Large intestine (tissue), 3 donors: Measurements from ENCODE around the gene ALOXE3. TPM values are rescaled to one million over a fixed set of nuclear protein-coding genes. Genes with fewer than 3 reads are reported as not detected.
"Not testable (repeated sequence)": the region's sequence is repeated elsewhere in the genome, so short reads cannot be mapped to it uniquely, and the experiment has no call there.

Source experiments
- DNase-seq, 2 donors: peaks; one replicate each; pipeline versions ENCODE4 v3.0.0 to v3.0.0-alpha.2; 2013
- H3K27ac ChIP-seq: one replicate; pipeline ENCODE4 v1.5.1; 2013; ENCODE audit warnings: low read length
- H3K27me3 ChIP-seq: 2 replicates; pipeline ENCODE4 v1.6.1; 2013; ENCODE audit warnings: low read length; ENCODE audit not compliant: control insufficient read depth, insufficient read depth
- H3K36me3 ChIP-seq: 2 replicates; pipeline ENCODE4 v1.6.1; 2013; ENCODE audit warnings: low read length; ENCODE audit not compliant: control insufficient read depth, insufficient read depth
- H3K4me1 ChIP-seq: one replicate; pipeline ENCODE4 v1.6.1; 2013; ENCODE audit warnings: low read length; ENCODE audit not compliant: control insufficient read depth, insufficient read depth
- H3K4me3 ChIP-seq: one replicate; pipeline ENCODE4 v1.5.1; 2013; ENCODE audit warnings: low read length
- H3K9me3 ChIP-seq: one replicate; pipeline ENCODE4 v1.6.1; 2013; ENCODE audit warnings: mild to moderate bottlenecking, low read depth, low read length, moderate library complexity; ENCODE audit not compliant: control insufficient read depth
- WGBS: methylation state at CpG from one replicate; pipeline ENCODE4 v1.1.5; 2013; ENCODE audit warnings: low lambda C conversion rate; ENCODE audit not compliant: insufficient coverage; 5-methylcytosine and 5-hydroxymethylcytosine counted together
- polyA plus RNA-seq: library from polyadenylated mRNA; unstranded; fragments of 120-200 nt; gene quantifications from one replicate; pipeline ENCODE4 v1.2.1, GENCODE V29; 2013

Gene ALOXE3
- polyA plus RNA-seq, 1 donor: 0.01 TPM

DNA sequence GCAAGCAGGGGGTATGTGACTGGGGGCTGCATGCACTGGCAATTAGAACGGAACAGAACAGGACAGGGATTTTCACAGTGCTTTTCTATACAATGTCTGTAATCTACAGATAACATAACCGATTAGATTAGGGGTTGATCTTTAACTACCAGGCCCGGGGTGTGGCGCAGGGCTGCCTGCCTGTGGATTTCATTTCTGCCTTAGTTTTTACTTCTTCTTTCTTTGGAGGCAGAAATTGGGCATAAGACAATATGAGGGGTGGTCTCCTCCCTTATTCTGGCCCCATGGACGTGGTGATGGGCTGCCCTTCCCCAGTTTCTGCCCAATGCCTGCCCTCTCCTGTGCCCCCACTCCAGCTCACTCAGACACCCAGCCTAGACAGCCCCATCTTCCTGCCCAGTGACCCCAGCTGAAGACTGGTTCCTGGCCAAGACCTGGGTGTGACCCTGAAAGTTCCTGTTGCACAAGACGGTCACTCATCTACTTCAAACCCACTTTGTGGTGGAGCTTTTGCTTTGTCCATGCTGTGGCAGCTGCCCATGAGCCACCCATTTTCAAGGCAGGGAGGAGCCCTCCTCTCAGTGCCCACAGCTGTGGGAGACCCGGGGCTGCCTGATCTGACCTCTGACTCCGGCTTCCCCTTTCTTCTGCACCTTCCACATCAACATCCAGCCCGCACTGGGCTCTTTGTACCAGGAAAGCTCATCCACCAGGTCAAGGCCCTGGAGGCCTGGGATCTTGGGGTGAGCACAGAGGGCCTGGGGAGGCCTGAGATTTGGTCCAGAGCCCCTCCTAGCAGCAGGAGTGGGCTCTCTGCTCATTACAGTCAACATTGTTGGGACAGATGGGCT lies 49.4 kb downstream of the ALOXE3 start:
- peaks cover 34% of the 10 kb centered on the region for H3K4me1 ChIP-seq
- WGBS: 20% methylated on average over 1 of the region's 9 CpGs
- no peak for DNase-seq
- H3K9me3 ChIP-seq: peaks cover 6% of the 10 kb centered on the region
- H3K27me3 ChIP-seq: peaks cover 69% of the 10 kb centered on the region
- no peaks in the 10 kb centered on the region for H3K36me3 ChIP-seq
- no peak overlapping the region for H3K4me3 ChIP-seq
- peak overlapping the region; percentile 30 for H3K27ac ChIP-seq

DNA sequence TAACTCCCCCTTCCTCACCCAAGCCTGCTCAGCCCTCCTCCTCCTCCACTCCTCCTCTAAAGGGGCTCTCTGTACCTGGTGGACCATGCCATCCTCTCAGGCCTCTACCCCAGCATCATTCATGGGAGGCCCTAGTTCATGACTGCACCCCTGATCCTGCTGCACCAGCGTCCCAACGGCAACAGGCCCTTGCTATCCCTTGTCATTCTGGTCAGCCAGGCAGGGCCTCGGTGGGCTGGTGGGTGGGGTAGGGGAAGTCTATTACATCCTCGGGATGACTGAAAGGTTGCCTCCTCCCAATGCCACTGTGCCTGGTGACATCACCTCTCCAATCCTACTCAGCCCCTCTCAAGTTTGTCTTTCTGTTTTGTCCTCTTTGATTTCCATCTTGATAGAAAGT lies 50.5 kb downstream of the ALOXE3 start:
- no CpG with 5 or more reads among the region's 4 CpGs for WGBS
- H3K27ac ChIP-seq: no peak overlapping the region
- no peak for DNase-seq
- H3K4me3 ChIP-seq: no peak overlapping the region
- peaks cover 22% of the 10 kb centered on the region for H3K4me1 ChIP-seq
- H3K36me3 ChIP-seq: no peaks in the 10 kb centered on the region
- peaks cover 68% of the 10 kb centered on the region for H3K27me3 ChIP-seq
- H3K9me3 ChIP-seq: peaks cover 5% of the 10 kb centered on the region

DNA sequence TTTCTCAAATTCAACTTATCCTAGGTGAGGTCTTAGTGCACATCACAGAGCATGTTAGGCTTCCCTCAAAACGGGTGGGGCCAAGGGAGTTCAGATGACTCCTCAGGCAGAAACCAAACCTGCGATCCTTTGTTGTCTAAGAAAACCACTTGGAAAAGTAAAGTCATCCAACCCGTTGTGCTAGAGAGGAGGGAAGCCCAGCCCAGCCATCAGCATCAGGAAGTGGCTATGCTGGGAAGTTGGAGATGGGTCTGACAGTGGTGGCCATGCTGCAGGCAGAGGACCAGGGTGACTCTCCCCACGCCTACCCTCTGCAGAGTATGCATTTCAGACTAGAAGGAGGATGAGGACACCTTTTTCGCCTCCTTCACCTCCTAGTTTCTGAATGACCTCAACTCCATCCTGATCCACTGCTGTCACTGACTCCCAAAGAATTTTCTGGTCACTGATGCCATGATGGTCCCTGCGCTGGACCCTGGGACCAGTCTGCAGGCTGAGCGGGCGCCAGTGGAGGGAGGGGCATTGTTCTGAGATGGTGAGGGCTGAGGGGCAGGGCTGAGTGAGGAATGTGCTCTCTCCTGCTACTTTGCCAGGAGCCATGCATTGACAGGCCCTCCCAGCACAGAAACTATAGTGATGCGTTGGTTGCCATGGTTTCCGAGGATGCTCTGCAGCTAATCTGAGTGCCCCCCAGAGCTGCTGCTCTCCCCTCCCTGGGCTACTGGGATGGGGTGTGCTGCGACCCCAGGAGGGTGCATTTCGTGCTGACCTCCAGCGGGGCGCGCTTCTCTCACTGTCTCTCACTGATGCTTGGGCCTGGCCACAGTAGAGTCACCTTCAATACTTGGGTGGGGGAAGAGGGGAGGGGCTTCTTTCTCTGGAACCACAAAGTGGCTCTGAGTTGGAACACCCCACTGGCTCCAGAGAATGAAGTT lies 51.2 kb downstream of the ALOXE3 start:
- no peak overlapping the region for H3K4me3 ChIP-seq
- H3K9me3 ChIP-seq: no peaks in the 10 kb centered on the region
- H3K27me3 ChIP-seq: peaks cover 68% of the 10 kb centered on the region
- peaks cover 18% of the 10 kb centered on the region for H3K4me1 ChIP-seq
- no peak for DNase-seq
- H3K27ac ChIP-seq: no peak overlapping the region
- WGBS: no CpG with 5 or more reads among the region's 15 CpGs
- H3K36me3 ChIP-seq: no peaks in the 10 kb centered on the region

DNA sequence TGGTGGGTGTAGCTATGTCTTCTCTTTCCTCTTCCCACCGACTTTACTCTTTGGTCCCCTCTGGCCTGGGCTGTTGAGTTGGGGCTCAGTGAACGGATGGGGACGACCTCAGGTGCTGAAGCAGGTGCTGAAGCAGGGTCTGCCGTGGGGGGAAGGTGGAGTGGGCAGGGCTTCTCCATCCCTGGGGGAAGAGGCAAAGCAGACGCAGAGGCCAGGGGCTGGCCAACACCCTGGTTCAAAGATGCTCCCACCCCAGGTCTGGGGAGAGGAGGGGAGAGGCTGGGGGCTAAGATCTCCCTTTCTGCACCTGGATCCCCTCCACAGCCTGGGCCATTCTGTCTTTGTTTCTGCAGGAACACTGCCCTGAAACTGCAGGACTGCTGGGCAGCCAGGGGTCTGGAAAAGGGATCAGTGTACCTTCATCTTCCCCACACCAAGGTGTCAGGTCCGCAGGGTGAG lies 53.7 kb downstream of the ALOXE3 start:
- H3K4me3 ChIP-seq: no peak overlapping the region
- no peaks in the 10 kb centered on the region for H3K36me3 ChIP-seq
- H3K9me3 ChIP-seq: no peaks in the 10 kb centered on the region
- WGBS: no CpG with 5 or more reads among the region's 6 CpGs
- peaks cover 16% of the 10 kb centered on the region for H3K4me1 ChIP-seq
- H3K27me3 ChIP-seq: peaks cover 71% of the 10 kb centered on the region
- no peak for DNase-seq
- H3K27ac ChIP-seq: no peak overlapping the region

DNA sequence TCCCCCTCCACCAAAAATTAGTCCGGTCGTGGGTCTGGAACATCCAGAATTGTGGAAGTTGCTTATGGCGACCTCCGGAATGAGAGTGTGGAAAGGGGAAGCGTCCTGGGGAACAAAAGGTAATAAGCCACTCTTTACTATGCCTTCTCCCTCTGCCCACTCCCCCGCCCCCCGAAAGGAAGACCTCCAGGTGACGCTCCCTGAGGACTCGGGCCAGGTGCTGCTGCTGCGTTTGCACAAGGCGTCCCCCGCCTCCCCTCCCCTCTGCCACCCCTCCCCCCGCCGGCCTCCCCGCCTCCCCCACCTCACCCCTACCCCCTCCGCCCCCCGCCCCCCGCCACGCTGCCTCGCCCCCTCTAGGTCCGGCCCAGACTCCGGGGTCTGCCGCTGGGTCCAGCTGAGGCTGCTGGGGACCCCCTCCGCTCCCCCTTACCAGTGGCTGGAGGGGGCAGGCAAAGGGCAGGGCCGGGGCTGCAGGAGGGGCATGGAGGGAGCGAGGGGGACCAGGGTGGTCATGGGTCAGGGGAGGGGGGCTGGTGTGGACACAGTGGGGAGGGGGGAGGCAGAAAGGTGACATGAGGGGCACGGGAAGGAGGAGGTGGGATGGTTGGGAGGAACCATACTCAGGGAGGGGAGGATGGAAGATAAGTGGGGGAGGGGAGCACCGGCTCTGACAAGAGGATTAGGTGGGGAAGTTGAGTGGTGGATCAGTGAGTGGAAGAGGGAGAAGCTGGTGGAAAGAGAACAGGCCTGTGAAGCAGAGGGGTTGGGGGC lies 54.4 kb downstream of the ALOXE3 start:
- WGBS: no CpG with 5 or more reads among the region's 28 CpGs
- Histone ChIP-seq H3K27me3 (peaks cover 78% of the 10 kb centered on the region), H3K4me3 (no peak overlapping the region), H3K27ac (no peak overlapping the region), H3K4me1 (peaks cover 10% of the 10 kb centered on the region), H3K36me3 (no peaks in the 10 kb centered on the region), H3K9me3 (no peaks in the 10 kb centered on the region)
- no peak for DNase-seq

DNA sequence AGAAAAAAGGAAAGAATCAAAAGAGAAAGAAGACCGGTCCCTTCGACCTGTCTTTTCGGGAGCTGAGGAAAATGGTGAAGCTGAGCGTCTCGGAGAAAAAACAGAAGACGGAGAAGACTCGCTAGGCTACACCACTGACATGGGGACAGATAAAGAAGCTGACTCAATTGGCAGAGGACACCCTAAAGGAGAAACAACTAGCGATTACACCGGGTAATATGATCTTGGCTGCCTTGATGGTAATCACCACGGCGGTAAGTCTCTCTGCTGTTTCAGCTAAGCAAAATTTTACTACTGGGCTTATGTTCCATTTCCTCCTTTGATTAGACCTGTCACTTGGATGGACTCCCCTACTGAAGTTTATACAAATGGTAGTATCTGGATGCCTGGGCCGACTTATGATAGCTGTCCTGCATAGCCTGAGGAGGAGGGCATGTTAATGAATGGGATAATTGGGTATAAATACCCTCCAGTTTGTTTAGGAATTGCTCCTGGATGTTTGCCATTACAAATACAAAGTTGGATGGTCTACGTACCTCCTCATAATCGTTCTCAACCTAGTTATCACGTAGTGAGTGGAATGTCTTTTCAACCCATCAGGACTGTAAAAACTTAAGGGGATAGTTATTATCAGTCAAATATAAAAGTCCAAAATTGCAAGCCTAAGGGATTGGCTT lies 55.4 kb downstream of the ALOXE3 start:
- no peak overlapping the region for H3K27ac ChIP-seq
- WGBS: 49% methylated on average over 8 of the region's 15 CpGs
- no peak for DNase-seq
- H3K9me3 ChIP-seq: no peaks in the 10 kb centered on the region
- H3K4me3 ChIP-seq: no peak overlapping the region
- H3K4me1 ChIP-seq: peaks cover under 1% of the 10 kb centered on the region
- peaks cover 82% of the 10 kb centered on the region for H3K27me3 ChIP-seq
- no peaks in the 10 kb centered on the region for H3K36me3 ChIP-seq

DNA sequence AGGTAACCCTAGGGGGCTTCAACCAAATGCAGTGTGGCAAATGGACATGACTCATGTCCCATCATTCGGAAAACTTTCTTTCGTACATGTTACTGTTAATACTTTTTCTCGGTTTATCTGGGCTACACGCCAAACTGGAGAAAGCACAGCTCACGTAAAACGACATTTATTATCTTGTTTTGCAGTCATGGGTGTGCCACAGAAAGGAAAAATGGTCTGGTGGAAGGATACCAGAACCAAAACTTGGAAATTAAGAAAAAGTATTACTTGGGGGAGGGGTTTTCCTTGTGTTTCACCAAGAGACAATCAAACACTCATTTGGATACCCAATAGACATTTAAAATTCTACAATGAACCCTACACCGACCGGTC lies 55.9 kb downstream of the ALOXE3 start:
- Histone ChIP-seq H3K4me1 (peaks cover 2% of the 10 kb centered on the region), H3K27me3 (peaks cover 78% of the 10 kb centered on the region), H3K9me3 (no peaks in the 10 kb centered on the region), H3K27ac (no peak overlapping the region), H3K4me3 (no peak overlapping the region), H3K36me3 (no peaks in the 10 kb centered on the region)
- 45% methylated on average over 3 of the region's 8 CpGs for WGBS
- no peak for DNase-seq

DNA sequence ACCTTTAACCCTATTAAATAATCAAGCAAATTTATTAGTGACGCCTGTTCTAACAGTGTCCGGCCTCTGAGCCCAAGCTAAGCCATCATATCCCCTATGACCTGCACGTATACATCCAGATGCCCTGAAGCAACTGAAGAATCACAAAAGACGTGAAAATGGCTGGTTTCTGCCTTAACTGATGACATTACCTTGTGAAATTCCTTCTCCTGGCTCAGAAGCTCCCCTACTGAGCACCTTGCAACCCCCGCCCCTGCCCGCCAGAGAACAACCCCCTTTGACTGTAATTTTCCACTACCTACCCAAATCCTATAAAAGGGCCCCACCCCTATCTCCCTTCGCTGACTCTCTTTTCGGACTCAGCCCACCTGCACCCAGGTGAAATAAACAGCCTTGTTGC lies 56.5 kb downstream of the ALOXE3 start:
- H3K27me3 ChIP-seq: peaks cover 73% of the 10 kb centered on the region
- not testable (repeated sequence) for DNase-seq, H3K27ac ChIP-seq, H3K4me1 ChIP-seq, H3K36me3 ChIP-seq, H3K9me3 ChIP-seq, H3K4me3 ChIP-seq
- 88% methylated on average over 2 of the region's 8 CpGs for WGBS

DNA sequence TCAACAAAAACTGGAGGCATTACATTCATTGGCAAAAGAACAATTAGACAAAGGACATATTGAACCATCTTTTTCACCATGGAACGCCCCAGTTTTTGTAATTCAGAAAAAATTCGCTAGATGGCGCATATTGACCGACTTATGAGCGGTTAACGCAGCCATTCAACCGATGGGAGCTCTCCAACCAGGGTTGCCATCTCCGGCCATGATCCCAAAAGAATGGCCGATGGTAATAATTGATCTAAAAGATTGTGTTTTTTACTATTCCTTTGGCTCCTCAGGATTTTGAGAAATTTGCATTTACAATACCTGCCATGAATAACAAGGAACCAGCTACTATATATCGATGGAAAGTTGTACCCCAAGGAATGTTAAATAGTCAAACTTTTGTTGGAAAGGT lies 58.0 kb downstream of the ALOXE3 start:
- DNase-seq: peak; percentile 47 to 57
- Histone ChIP-seq H3K27me3 (peaks cover 65% of the 10 kb centered on the region), H3K9me3 (no peaks in the 10 kb centered on the region), H3K4me3 (no peak overlapping the region), H3K27ac (no peak overlapping the region), H3K36me3 (no peaks in the 10 kb centered on the region), H3K4me1 (peaks cover 18% of the 10 kb centered on the region)
- no CpG with 5 or more reads among the region's 10 CpGs for WGBS
